Measurements from ENCODE around the gene PSG5.
"Not testable (repeated sequence)": the region's sequence is repeated elsewhere in the genome, so short reads cannot be mapped to it uniquely, and the experiment has no call there.

Gene PSG5

DNA sequence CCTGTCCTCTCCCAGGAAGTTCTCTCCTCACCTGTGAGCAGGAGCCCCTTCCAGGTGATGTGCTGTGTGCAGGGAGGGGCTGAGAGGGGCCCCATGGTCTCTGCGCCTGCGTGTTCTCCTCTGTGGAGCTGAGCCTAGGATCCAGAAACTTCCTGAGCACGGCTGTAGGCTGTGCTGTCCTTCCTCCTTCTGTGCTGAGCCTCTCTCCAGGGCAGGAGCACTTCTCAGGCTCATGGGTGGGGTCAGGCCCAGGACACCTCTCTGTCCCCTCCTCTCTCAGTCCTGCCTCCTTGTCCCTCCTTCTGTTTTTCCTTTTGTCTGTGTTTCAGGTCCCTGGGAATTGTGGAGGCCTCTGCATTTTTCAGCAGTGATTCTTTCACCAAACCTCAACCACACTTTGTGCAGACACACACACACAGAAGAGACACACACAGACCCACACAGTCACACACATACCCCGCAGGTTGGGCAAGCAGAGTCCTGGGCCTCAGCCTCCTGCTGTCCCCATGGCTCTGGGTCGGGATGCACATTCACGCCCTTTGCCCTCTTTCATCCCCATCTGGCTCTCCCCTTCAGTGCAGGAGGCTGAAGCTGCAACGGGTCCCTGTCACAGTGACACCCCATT, at the start of gene PSG5:
PSG5 (minus strand) TSS at position 226 of the 625 bp plus-strand sequence; CDS start at position 95, 131 bp downstream.
- intact Hi-C loops (cut with DNase I); DNase-seq: not testable (repeated sequence)

DNA sequence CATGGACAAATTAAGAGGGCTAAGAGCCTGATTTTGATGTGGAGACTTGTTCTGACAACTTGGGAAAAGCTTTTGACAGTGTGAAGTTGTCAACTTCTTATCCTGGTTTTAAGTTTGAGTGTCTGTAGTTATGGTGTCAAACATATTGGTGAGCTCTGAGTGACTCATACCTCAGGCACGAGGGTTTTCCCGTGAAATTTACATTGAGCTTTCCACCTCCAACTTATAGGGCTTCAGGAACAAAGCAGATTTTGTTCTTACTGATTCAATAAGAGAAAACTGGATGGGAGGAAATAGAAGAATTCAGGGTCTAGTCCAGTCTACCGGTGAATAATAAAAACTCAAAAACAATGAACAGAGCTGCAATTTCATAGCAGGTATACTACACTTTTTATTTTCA, 49.4 kb upstream of the PSG5 start:
- intact Hi-C loops (cut with DNase I); DNase-seq: not testable (repeated sequence)

DNA sequence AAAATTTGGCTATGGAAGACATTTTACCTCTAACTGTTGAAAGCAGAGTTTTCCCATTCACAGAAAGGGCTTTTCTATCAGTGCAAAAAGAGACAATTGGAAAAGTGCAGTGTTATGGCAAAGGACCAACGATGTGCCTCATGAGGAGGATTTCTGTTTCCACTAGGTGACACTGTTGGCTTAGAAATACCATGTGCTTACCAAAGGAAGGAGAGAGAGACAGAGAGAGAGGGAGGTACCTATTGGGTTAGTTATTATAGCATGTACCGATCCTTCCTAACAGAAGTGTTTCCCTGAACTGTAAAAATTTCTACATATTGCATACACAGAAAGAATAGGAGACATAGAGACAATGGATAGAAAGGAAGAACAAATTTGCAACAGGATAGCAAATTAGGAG, 43.0 kb upstream of the PSG5 start:
- intact Hi-C loops (cut with DNase I), result no loop called here
- DNase-seq, result no peak

DNA sequence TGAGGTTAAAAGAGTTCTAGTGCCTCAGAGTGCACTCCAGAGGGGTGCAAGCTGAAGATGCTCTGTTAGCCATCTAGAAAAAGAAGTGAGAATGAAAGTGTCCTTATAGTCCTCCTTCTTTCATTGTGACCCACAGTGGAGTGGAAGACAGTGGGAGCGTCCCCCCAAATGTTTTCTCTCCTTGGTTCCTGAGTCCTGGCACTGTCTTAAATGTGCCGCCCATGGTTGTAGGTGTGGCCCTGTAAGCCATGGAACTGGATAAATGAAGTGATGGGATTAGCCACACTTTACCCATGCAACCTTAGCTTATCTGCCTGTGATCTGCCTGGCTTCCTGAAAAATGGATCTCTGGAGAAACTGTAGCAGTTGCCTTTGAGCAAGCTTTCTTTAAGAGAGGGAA, 42.4 kb upstream of the PSG5 start:
- intact Hi-C loops (cut with DNase I); DNase-seq: not testable (repeated sequence)

DNA sequence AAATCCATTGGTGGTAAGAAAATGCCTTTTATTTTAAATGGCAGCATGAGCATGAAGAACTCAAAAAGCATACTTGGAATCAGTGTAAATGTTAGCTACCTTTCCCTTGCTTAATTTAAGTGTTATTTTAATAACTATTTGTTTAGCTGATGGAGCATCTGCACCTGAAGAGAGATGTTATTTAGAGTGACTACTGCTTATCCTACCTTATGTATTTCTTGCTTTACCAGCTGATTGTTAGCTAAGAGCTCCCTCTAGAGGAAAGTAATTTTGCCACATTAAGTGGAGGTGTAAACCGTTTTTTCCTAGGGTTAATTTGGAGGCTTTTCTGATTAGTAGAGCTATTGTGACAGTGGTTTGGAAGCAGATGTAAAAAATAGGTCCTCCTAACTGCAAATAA, 40.6 kb upstream of the PSG5 start:
- intact Hi-C loops (cut with DNase I); DNase-seq: not testable (repeated sequence)

DNA sequence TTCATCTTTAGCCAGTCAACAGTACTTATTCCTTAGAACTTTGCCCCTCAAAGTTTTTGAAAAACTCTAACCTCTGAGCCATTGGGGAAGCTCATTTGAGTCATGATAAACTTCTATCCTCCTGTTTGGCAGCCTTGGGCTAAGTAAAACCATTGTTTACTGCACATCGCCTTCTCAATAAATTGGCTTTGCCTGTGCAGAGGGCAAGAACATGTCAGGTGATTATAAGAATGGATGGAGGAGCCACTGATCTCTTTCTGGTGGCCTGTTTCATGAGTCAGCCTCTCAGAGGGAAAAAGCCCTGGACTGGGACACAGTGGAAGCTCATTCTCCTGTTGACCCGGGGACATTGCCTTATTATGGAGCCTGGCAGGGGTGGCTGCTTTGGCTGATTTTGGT, 38.5 kb upstream of the PSG5 start:
- intact Hi-C loops (cut with DNase I), result no loop called here
- DNase-seq, result no peak

DNA sequence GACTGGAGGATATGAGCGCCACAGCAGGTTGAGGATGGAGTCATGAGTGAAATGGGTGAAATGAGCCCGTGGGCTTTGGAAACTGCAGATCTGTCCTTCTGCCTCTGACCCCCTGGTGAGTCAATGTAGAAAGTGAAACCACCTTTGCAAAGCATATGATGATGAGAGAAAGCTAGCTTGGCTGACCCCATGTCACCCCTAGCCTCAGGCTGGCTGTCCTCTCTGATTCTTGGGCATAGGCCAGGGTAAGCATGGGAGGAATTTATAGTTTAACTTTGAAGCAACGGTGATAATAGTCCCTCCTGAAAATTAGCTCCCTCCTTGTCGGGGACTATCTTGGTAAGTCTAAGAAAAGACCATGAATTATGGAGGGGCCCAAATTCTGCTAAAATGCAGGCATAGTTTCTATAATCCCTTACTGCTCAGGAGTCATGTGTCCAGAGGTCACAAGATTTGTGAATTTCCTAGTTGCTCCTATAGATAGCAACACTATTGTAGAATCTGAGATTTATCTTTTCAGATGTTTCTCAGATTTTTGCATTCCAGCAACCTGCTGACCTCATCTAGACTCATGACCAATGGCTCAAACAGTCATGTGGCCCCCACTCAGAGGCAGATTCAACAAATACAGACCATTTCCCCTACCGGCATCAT, 38.0 kb upstream of the PSG5 start:
- intact Hi-C loops (cut with DNase I); DNase-seq: not testable (repeated sequence)

DNA sequence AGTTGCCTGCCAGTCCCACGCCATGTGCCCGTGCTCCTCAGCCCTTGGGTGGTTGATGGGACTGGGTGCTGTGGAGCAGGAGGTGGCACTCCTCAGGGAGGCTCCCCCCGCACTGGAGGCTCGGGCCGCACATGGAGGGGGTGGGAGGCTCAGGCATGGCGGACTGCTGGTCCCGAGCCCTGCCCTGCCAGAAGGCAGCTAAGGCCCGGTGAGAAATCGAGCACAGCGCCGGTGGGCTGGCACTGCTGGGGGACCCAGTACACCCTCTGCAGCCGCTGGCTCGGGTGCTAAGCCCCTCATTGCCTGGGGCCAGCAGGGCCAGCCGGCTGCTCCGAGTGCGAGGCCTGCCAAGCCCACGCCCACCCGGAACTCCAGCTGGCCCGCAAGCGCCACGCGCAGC, 35.6 kb upstream of the PSG5 start:
- DNase-seq; intact Hi-C loops (cut with DNase I): not testable (repeated sequence)

DNA sequence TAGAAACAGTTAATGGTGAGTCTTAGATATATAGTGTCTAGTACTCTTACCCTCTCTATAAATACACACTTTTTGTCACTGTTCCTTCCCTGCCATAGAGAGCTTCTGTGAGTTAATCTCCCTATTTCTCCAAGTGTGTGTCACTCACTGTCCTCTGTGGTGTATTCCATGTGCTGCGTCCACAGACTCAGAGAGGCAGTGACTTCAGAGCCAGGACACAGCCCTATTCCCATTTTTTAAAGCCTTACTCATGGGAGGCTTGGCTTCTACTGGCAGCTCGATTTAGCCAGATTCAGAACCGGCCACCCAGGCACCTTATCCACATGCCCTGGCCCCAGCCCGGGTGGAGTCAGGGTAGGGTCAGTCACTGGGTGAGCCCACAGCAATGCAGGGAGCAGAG, 32.8 kb upstream of the PSG5 start:
- intact Hi-C loops (cut with DNase I); DNase-seq: not testable (repeated sequence)

DNA sequence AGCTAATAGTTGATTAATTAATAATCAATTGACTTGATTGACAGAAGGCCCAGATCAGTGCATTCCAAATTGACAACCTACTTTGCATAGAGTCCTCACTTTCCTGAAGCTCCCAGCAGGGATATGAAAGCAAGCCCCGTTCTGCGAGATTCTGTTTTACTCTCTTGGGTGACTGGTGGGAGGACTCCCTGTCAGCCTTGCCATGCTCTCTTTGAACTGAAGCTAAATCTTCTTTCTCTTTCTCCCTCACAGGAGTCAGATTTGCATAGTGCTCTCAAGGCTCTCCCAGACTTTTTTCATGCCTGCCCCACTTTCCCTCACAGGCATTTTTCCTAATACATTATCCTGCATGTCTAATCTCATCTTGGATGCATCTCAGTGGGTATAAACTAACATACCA, 29.5 kb upstream of the PSG5 start:
- DNase-seq; intact Hi-C loops (cut with DNase I): not testable (repeated sequence)

DNA sequence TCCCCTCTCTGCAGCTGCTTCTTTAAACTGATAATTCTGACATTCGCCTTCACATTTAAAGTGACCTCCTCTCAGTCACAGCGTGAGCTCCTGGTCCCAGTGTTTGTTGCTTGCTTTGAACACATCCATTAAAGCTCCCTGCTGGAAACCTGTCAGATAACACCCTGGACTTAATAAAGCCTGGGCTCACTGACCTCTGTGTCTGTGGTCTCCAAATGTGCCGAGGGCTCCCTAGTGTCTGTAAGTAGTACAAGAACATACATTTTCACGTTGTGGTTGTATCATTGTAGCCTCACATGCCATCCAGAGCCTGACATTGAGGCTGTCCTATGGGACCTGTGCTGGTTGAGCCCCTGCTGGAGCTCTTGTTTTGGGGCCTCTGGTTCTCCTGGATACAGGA, 21.7 kb upstream of the PSG5 start:
- DNase-seq, result no peak
- intact Hi-C loops (cut with DNase I), result no loop called here

DNA sequence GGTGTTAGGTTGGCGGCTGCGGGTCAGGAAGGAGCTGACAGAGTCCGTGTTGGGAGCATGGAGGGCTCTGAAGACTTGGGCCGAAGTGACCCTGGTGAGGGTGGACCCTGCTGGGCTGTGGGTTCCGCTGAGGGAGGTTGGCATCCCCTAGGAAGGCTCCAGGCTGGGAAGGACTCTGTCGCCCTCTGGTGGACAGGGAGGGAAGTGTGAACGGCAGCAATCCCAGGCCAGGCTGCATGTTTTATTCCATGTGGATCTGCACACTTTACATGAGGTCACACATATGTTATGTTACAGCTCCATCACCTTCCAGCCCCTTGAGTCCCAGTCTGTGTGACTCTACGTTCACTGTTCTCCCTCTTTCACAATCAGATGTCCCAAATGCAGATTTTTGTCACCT, 20.8 kb upstream of the PSG5 start:
- intact Hi-C loops (cut with DNase I); DNase-seq: not testable (repeated sequence)

DNA sequence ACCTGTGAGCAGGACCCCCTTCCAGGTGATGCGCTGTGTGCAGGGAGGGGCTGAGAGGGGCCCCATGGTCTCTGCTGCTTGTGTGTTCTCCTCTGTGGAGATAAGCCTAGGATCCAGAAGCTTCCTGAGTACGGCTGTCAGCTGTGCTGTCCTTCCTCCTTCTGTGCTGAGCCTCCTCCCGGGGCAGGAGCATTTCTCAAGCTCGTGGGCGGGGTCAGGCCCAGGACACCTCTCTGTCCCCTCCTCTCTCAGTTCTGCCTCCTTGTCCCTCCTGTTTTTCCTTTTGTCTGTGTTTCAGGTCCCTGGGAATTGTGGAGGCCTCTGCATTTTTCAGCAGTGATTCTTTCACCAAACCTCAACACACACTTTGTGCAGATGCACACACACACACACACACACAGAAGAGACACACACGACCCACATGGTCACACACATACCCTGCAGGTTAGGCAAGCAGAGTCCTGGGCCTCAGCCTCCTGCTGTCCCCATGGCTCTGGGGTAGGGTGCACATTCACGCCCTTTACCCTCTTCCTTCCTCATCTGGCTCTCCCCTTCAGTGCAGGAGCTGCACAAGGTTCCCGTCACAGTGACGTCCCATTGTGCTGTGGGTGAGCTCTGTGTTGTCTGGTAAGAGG, 19.3 kb upstream of the PSG5 start, which contains the start of gene PSG4:
PSG4 (minus strand) TSS at position 168 of the 635 bp plus-strand sequence; CDS start at position 66, 102 bp downstream.
- DNase-seq; intact Hi-C loops (cut with DNase I): not testable (repeated sequence)

DNA sequence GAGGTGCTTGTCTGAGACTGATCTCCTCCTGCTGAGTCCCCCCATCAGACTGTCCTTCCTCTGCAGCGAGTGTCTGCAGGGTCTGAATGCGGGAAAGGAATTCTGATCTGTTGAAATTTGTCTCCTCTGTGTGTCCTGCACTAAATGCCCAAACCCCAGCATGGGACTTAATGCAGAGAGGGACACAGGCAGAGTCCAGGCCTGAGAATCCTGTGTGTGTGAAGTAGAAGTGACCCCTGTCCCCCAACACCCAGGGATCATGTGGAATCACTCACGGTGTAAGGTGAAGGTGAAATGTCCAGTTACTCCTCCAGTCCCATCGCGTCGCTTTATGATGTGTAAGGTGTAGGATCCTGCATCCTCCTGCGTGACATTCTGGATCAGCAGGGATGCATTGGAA, 17.3 kb upstream of the PSG5 start:
- intact Hi-C loops (cut with DNase I); DNase-seq: not testable (repeated sequence)

DNA sequence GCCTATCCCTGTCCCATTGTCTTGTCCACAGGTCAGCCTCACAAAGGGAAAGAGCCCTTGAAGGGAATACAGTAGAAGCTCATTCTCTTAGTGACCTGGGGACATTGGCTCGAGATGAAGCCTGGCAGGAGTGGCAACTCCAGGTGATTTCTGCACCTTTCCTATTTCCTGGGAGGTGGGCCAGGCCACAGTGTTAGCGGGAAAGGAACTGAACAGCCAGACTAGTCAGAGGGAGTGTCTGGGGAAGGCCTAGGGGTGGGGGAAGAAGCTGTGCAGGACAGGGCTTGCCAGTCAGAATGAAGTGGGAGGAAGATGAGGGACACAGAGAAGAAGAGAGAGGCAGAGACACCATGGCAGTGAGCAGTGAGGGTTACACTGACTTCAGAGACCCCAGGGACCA, 15.6 kb upstream of the PSG5 start:
- intact Hi-C loops (cut with DNase I); DNase-seq: not testable (repeated sequence)

DNA sequence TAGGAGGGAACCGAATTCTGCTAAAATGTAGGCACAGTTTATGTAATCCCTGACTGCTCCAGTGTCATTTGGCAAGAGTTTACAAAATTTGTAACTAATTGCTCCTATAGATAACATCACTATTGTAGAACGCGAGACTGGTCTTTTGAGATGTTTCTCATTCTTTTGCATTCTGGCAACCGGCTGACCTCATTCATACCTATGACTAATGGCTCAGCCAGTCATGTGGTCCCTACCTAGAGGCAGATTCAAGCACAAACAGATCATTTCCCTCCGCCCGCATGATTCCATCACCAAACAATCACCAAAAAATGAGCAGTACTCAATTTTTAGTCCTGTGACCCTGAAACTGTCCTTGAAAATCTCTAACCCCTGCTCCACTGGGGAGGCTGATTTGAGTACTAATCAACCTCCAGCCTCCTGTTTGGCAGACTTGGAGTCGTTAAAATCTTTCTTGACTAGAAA, 15.0 kb upstream of the PSG5 start:
- DNase-seq; intact Hi-C loops (cut with DNase I): not testable (repeated sequence)

DNA sequence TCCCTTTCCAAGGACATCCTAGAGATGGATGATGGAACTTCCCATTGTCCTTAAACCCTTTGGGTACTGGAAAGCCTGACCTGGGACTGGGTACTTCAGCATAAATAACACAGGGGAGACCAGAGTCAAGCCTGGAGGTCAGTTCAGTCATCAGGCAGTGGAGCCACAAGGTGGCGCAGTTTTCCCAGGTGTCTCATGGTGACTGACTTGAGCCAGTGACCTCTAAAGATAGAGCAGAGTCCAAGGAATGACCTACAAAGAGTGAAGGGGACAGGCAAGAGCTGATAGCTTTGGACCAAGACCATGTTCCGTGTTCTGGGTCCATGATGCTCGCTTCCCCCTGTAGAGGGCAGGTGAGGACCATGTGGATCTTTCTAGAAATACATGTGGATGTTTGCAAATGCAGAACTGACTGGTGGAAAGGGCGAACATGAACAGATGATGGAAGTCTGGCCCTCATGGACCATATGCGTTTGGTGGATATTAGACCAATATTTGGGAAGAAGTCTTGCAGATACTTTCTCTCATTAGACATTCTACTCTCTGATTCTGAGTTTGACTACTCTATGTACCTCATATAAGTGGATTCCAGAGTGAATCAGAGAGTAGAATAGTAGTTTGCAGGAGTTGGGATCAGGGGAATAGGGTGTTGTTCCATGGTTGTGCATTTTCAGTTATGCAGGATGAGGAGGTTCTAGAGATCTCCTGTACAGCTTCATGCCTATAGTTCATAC, 12.5 kb upstream of the PSG5 start:
- DNase-seq; intact Hi-C loops (cut with DNase I): not testable (repeated sequence)

DNA sequence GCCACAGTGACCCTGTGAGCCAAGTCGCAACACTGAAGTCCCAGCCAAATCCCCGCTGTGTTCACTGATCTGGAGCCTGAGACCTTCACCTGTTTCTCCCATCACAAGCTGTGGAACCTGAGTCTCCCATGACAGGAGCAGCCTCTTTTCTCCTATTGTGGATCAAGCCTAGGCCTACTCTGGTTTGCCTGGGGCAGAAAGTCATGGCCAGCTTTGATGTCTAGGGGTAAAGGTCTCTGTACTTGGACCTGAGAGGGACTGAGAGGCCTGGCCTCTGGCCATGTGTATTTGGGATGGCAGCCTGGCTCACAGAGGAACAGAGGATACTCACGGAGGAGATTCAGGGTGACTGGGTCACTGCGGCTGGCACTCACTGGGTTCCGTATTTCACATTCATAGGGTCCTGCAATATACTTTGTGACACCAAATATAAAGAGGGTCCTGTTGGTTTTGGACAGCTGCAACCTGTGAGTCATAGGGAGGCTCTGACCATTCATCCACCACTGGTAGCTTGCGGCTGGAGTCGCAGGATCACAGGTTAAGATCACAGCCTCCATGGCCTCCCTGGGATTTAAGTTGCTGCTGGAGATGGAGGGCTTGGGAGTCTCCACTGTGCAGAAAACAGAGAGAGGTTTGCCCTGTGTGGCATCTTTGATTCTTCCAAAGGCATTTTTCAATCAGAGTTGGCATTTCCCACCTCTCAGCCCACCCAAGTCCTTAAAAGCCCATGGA, 11.5 kb upstream of the PSG5 start:
- DNase-seq; intact Hi-C loops (cut with DNase I): not testable (repeated sequence)

DNA sequence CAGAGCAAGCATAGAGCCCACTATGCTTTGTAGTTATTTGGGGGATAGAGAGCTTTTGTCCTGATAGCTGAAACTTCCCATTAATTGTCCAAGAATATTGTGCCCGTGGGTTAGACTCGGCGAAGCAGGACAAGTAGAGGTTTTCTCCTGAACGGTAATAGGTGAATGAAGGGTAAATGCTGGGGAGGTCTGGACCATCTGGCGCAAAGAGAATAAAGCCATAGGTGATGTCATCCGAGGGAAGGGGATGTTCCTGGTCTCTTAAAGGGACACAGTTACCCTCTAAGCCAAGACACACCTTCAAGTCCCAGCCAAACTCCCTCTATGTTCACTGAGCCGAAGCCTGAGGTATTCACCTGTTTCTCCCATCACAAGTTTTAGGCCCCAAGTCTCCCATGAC, 8.1 kb upstream of the PSG5 start:
- DNase-seq; intact Hi-C loops (cut with DNase I): not testable (repeated sequence)

All from posterior cingulate gyrus (tissue), 11 donors.